IMR-90 (cell line): ENCODE measurements around the gene C1QTNF8. TPM values are rescaled to one million over a fixed set of nuclear protein-coding genes. Genes with fewer than 3 reads are reported as not detected.

Experiments
- ATAC-seq: fragments of 200-7000 bp; cut with Tn5 transposase; 2 replicates; pipeline ENCODE4 v1.9.1; 2020; ENCODE audit warnings: low read depth, mild to moderate bottlenecking, moderate library complexity
- BruUV-seq: library from RNA; stranded (reverse); fragments of 400-500 nt; replicated peaks from 2 replicates; lab custom pipeline; 2021; lab: Mats Ljungman, UMichigan
- CTCF ChIA-PET: fragments of 300-600 bp; formaldehyde crosslinking; extraction: SDS; loops from one replicate; lab custom pipeline; 2021; ENCODE audit warnings: antibody characterized with exemption; lab: Yijun Ruan, JAX
- POLR2A ChIA-PET: fragments of 300-600 bp; sonication (Branson Sonifier 250); formaldehyde crosslinking; loops from one replicate; lab custom pipeline; 2022; ENCODE audit warnings: antibody characterized with exemption; ENCODE audit not compliant: unreplicated experiment; lab: Charles Lee
- DNase-seq: peaks from one replicate; pipeline ENCODE4 v3.0.0; 2013
- H2AFZ ChIP-seq: replicated peaks from 2 replicates; pipeline ENCODE3; 2013; ENCODE audit warnings: low read length, mild to moderate bottlenecking; ENCODE audit not compliant: poor library complexity
- H2AK5ac ChIP-seq: 2 replicates; pipeline ENCODE4 v1.6.1; 2013; ENCODE audit warnings: low read depth, low read length, inconsistent platforms
- H2AK9ac ChIP-seq: replicated peaks from 2 replicates; pipeline ENCODE3; 2013; ENCODE audit warnings: mild to moderate bottlenecking, low read depth, low read length, moderate library complexity; ENCODE audit not compliant: poor library complexity
- H2BK120ac ChIP-seq: 2 replicates; pipeline ENCODE4 v1.6.1; 2013; ENCODE audit warnings: low read depth, low read length, inconsistent platforms
- H2BK15ac ChIP-seq: 3 replicates; pipeline ENCODE4 v1.6.1; 2013; ENCODE audit warnings: low read depth, low read length, inconsistent platforms
- H2BK20ac ChIP-seq: 2 replicates; pipeline ENCODE4 v1.6.1; 2013; ENCODE audit warnings: low read depth, mild to moderate bottlenecking, inconsistent platforms, low read length, moderate library complexity
- H2BK5ac ChIP-seq: 2 replicates; pipeline ENCODE4 v1.6.1; 2013; ENCODE audit warnings: mild to moderate bottlenecking, low read depth, low read length, inconsistent platforms; ENCODE audit not compliant: poor library complexity, severe bottlenecking
- H3K14ac ChIP-seq: replicated peaks from 2 replicates; pipeline ENCODE4 v1.6.1; 2013; ENCODE audit warnings: low read depth, low read length, inconsistent platforms
- H3K18ac ChIP-seq: 2 replicates; pipeline ENCODE4 v1.6.1; 2013; ENCODE audit warnings: low read depth, low read length, control low read depth
- H3K23ac ChIP-seq: 2 replicates; pipeline ENCODE4 v1.6.1; 2013; ENCODE audit warnings: low read depth, low read length, inconsistent platforms
- H3K27ac ChIP-seq: 2 replicates; pipeline ENCODE4 v1.5.1; 2013; ENCODE audit warnings: mild to moderate bottlenecking, control low read depth, low read length; ENCODE audit not compliant: insufficient read depth
- H3K27me3 ChIP-seq: 2 replicates; pipeline ENCODE4 v1.6.1; 2013; ENCODE audit warnings: low read length; ENCODE audit not compliant: control insufficient read depth, insufficient read depth
- H3K36me3 ChIP-seq: 2 replicates; pipeline ENCODE4 v1.6.1; 2013; ENCODE audit warnings: low read length, mixed read lengths; ENCODE audit not compliant: control insufficient read depth, insufficient read depth
- H3K4ac ChIP-seq: 2 replicates; pipeline ENCODE4 v1.6.1; 2013; ENCODE audit warnings: low read depth, low read length, inconsistent platforms
- H3K4me1 ChIP-seq: 2 replicates; pipeline ENCODE4 v1.6.1; 2013; ENCODE audit warnings: low read length, mixed read lengths; ENCODE audit not compliant: control insufficient read depth, insufficient read depth
- H3K4me2 ChIP-seq: 2 replicates; pipeline ENCODE4 v1.6.1; 2013; ENCODE audit warnings: low read depth, mild to moderate bottlenecking, control low read depth, low read length, moderate library complexity
- H3K4me3 ChIP-seq: 2 replicates; pipeline ENCODE4 v1.5.1; 2013; ENCODE audit warnings: low read depth, mild to moderate bottlenecking, control low read depth, low read length, moderate library complexity; ENCODE audit not compliant: insufficient read depth
- H3K56ac ChIP-seq: 2 replicates; pipeline ENCODE4 v1.6.1; 2013; ENCODE audit warnings: low read length, inconsistent platforms; ENCODE audit not compliant: insufficient read depth; ENCODE audit errors: extremely low read depth
- H3K79me1 ChIP-seq, 2 experiments: 2 replicates each; pipeline ENCODE4 v1.6.1; 2013; ENCODE audit warnings: low read length in 2 of 2, inconsistent platforms in 1 of 2, low read depth in 1 of 2
- H3K9ac ChIP-seq: 2 replicates; pipeline ENCODE4 v1.6.1; 2013; ENCODE audit warnings: low read depth, low read length, control low read depth
- H3K9me1 ChIP-seq: 2 replicates; pipeline ENCODE4 v1.6.1; 2013; ENCODE audit warnings: low read length, inconsistent platforms; ENCODE audit not compliant: insufficient read depth
- H3K9me3 ChIP-seq: 2 replicates; pipeline ENCODE4 v1.6.1; 2013; ENCODE audit warnings: low read length; ENCODE audit not compliant: control insufficient read depth, insufficient read depth
- H4K20me1 ChIP-seq: 2 replicates; pipeline ENCODE4 v1.6.1; 2013; ENCODE audit warnings: low read length, inconsistent platforms; ENCODE audit not compliant: insufficient read depth
- H4K5ac ChIP-seq: 2 replicates; pipeline ENCODE4 v1.6.1; 2013; ENCODE audit warnings: mild to moderate bottlenecking, low read depth, low read length, control low read depth
- H4K8ac ChIP-seq, 2 experiments: 2 replicates each; pipeline ENCODE4 v1.6.1; 2013; ENCODE audit warnings: low read depth in 2 of 2, low read length in 2 of 2, control low read depth in 1 of 2, inconsistent platforms in 1 of 2
- H4K91ac ChIP-seq: 2 replicates; pipeline ENCODE4 v1.6.1; 2013; ENCODE audit warnings: low read depth, low read length, inconsistent platforms; ENCODE audit not compliant: insufficient read depth
- BHLHE40 ChIP-seq: fragments of 150-350 bp; IDR thresholded peaks from 2 replicates; pipeline ENCODE4 v1.6.1; 2016; ENCODE audit warnings: mild to moderate bottlenecking, low read depth, low read length
- CEBPB ChIP-seq: IDR thresholded peaks from 2 replicates; pipeline ENCODE4 v1.6.1; 2012; ENCODE audit warnings: low read depth, low read length, improper control_type of control experiment
- CHD1 ChIP-seq: IDR thresholded peaks from 2 replicates; pipeline ENCODE4 v1.6.1; 2012; ENCODE audit warnings: low read depth, low read length, improper control_type of control experiment
- CTCF ChIP-seq: conservative IDR thresholded peaks from 2 replicates; pipeline ENCODE4 v1.5.1; 2012; ENCODE audit warnings: mild to moderate bottlenecking, low read depth, low read length, improper control_type of control experiment
- FOS ChIP-seq: fragments of 150-350 bp; IDR thresholded peaks from 2 replicates; pipeline ENCODE4 v1.6.1; 2016; ENCODE audit warnings: low read depth, low read length
- MAFK ChIP-seq: IDR thresholded peaks from 2 replicates; pipeline ENCODE4 v1.6.1; 2012; ENCODE audit warnings: low read depth, low read length, improper control_type of control experiment
- MAZ ChIP-seq: IDR thresholded peaks from 2 replicates; pipeline ENCODE4 v1.6.1; 2012; ENCODE audit warnings: low read depth, mild to moderate bottlenecking, low read length, improper control_type of control experiment, moderate library complexity, borderline replicate concordance
- MXI1 ChIP-seq: IDR thresholded peaks from 2 replicates; pipeline ENCODE4 v1.6.1; 2012; ENCODE audit warnings: low read depth, mild to moderate bottlenecking, low read length, moderate library complexity, borderline replicate concordance
- NFE2L2 ChIP-seq: fragments of 150-350 bp; IDR thresholded peaks from 2 replicates; pipeline ENCODE4 v1.6.1; 2016; ENCODE audit warnings: low read depth, mild to moderate bottlenecking, low read length
- POLR2A ChIP-seq: IDR thresholded peaks from 2 replicates; pipeline ENCODE4 v1.6.1; 2012; ENCODE audit warnings: mild to moderate bottlenecking, low read depth, low read length
- RAD21 ChIP-seq: IDR thresholded peaks from 2 replicates; pipeline ENCODE4 v1.6.1; 2012; ENCODE audit warnings: low read length, improper control_type of control experiment
- RCOR1 ChIP-seq: IDR thresholded peaks from 2 replicates; pipeline ENCODE4 v1.6.1; 2012; ENCODE audit warnings: mild to moderate bottlenecking, low read length, improper control_type of control experiment; ENCODE audit not compliant: insufficient replicate concordance
- RFX5 ChIP-seq: IDR thresholded peaks from 2 replicates; pipeline ENCODE4 v1.8.0; 2012; ENCODE audit warnings: low read depth, mild to moderate bottlenecking, low read length, moderate library complexity
- SMC3 ChIP-seq: fragments of 150-350 bp; IDR thresholded peaks from 2 replicates; pipeline ENCODE4 v1.6.1; 2016; ENCODE audit warnings: low read depth, mild to moderate bottlenecking, antibody characterized with exemption, low read length, moderate library complexity
- WGBS, 2 experiments: methylation state at CpG; one replicate each; pipeline versions ENCODE4 v1.1.5 to v1.1.7; 2013; ENCODE audit warnings: missing lambda C conversion rate in 2 of 2; ENCODE audit not compliant: insufficient read length in 1 of 2; ENCODE audit errors: extremely low coverage in 2 of 2; 5-methylcytosine and 5-hydroxymethylcytosine counted together
- dilution Hi-C: fragments of 300-500 bp; cut with HindIII; formaldehyde crosslinking; loops from one replicate; pipeline ENCODE4 v1.14.3; 2018; ENCODE audit warnings: low sequenced_read_pairs; ENCODE audit not compliant: unreplicated experiment
- in situ Hi-C: fragments of 300-500 bp; cut with MboI; formaldehyde crosslinking; loops from 3 replicates; pipeline ENCODE4 v1.14.3; 2019; ENCODE audit warnings: low sequenced_read_pairs, inconsistent platforms, mixed read lengths
- intact Hi-C: fragments of 100-400 bp; cut with micrococcal nuclease; formaldehyde crosslinking; loops from 2 replicates; pipeline ENCODE4 v1.10.0; 2022
- polyA plus RNA-seq, 3 experiments: library from polyadenylated mRNA; depleted of rRNA; stranded (reverse); fragments of >200 nt; gene quantifications; 2 replicates each; pipeline ENCODE4 v1.2.3, GENCODE V29; 2012; ENCODE audit warnings: low replicate concordance in 1 of 3
- total RNA-seq: library from RNA; depleted of rRNA; stranded (reverse); fragments of >200 nt; gene quantifications from 2 replicates; pipeline ENCODE4 v1.2.3, GENCODE V29; 2012
- TF ChIP-seq, protein P1 (sequence below): fragments of 150-350 bp; IDR thresholded peaks from 2 replicates; pipeline ENCODE4 v1.6.1; 2017; ENCODE audit warnings: mild to moderate bottlenecking, antibody characterized with exemption, low read length, low read depth

C1QTNF8 gene
- total and polyA plus RNA-seq, 2 of the 4 experiments (the other 2 are of a cell fraction): not detected

DNA sequence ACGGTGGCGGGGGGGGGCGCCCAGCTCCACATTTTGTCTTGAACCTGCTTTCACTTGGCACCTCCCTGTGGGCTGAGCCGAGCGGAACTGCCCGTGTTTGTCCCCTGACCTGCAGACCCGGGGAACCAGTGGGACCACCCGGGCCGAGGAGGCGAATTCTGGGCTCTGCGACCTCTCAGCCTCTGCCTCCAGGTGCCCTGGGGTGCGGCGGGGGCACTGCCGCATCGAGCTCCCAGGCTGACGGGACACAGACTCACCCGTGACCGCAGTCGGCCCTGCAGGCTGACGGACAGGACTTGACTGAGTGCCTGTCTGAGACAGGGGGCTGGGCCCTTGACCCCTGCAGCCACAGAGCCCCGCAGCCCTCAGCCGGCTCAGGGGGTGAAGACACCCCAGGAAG is 11.1 kb upstream of the C1QTNF8 start:
- Histone ChIP-seq H3K4ac (no peak overlapping the region), H3K27me3 (peaks cover 54% of the 10 kb centered on the region), H2AK9ac (no peak overlapping the region), H2BK20ac (no peak overlapping the region), H3K9me3 (no peaks in the 10 kb centered on the region), H2BK120ac (no peak overlapping the region), H3K18ac (no peak overlapping the region), H3K56ac (no peak overlapping the region), H4K91ac (no peak overlapping the region), H3K79me1 (no peaks in the 10 kb centered on the region), H3K9ac (no peak overlapping the region), H2BK15ac (no peak overlapping the region), H4K5ac (no peak overlapping the region), H3K36me3 (no peaks in the 10 kb centered on the region), H3K14ac (no peak overlapping the region), H2AFZ (no peak overlapping the region), H4K8ac (no peak overlapping the region), H3K9me1 (no peaks in the 10 kb centered on the region), H3K4me3 (no peak overlapping the region), H3K27ac (no peak overlapping the region), H3K23ac (no peak overlapping the region), H2BK5ac (no peak overlapping the region), H3K4me1 (0 out of 2 replicates have a peak, but pooled peaks cover 2% of the 10 kb centered on the region), H4K20me1 (no peaks in the 10 kb centered on the region; the same call in 1 of the 2 replicates), H2AK5ac (no peak overlapping the region), H3K4me2 (no peak overlapping the region)
- TF ChIP-seq RCOR1 (no peak), MXI1 (no peak), MAZ (no peak), SMC3 (no peak), NFE2L2 (no peak), CTCF (no peak), BHLHE40 (no peak), CEBPB (no peak), RFX5 (no peak), FOS (no peak), MAFK (no peak), RAD21 (no peak), POLR2A (no peak), CHD1 (no peak)
- TF ChIP-seq, protein P1, sequence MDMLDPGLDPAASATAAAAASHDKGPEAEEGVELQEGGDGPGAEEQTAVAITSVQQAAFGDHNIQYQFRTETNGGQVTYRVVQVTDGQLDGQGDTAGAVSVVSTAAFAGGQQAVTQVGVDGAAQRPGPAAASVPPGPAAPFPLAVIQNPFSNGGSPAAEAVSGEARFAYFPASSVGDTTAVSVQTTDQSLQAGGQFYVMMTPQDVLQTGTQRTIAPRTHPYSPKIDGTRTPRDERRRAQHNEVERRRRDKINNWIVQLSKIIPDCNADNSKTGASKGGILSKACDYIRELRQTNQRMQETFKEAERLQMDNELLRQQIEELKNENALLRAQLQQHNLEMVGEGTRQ: no peak
- dilution Hi-C loops: no loop called here
- ChIA-PET CTCF (no interaction called here), POLR2A (no interaction called here)
- 32% methylated on average over 10 of the region's 22 CpGs; no CpG with 5 or more reads in 1 of the 2 experiments for WGBS, 2 experiments
- intact Hi-C loops: no loop called here
- ATAC-seq: no peak
- DNase-seq: no peak
- BruUV-seq: no TSS peak
- in situ Hi-C loops: no loop called here
